ENCODE measurements around the gene ACSM3. TPM values are rescaled to one million over a fixed set of nuclear protein-coding genes. Genes with fewer than 3 reads are reported as not detected.

ACSM3 gene
- total and polyA plus RNA-seq, 11 donors = 2.0 to 22.5 (median 5.0) TPM

- ATAC-seq (no peak), DNase-seq (no peak)
- no peak for TF ChIP-seq POLR2A (IDR thresholded peaks at IDR 0.05)
- no peak for TF ChIP-seq CTCF (IDR thresholded peaks at IDR 0.05)
- H3K36me3 ChIP-seq = no peaks in the 10 kb centered on the region
- peaks cover 0 to 15% (median 2%) of the 10 kb centered on the region in 12 donors for H3K9me3 ChIP-seq
- H3K27ac ChIP-seq = peak overlapping the region in 1 of 12 donors; percentile 58
- no peak overlapping the region for H3K4me3 ChIP-seq
- H3K4me1 ChIP-seq = peaks cover 0 to 17% (median 0%) of the 10 kb centered on the region in 12 donors
- H3K27me3 ChIP-seq = no peaks in the 10 kb centered on the region
- intact Hi-C loops (cut with DNase I) = no loop called here
- WGBS, 4 donors = 76 to 79% (median 78%) methylated on average over 4 of the region's 4 CpGs
These were observed 16.6 kb upstream of the ACSM3 start for GRCh38 chr16:20747030-20747816.

DNA sequence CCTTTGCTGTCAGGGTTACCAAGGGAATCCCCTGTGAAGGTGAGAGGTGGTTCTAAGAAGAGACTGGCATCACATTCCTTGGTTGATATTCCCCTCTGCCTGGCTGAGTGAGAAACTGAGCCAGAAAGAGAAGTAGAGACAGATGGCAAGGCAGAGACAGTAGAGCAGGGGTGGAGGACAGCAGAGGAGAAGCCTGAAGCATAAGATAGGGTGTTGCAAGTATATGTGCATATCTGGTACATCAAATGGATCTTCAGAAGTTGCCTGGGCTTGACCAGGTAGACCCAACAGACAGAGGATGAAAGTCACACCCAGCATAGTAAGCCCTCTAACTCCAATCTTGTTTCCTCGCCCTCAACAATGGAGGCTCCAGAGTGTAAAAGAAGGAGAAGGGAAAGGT is 14.3 kb upstream of the ACSM3 start:
- no peak overlapping the region for H3K4me3 ChIP-seq
- 92 to 100% (median 96%) methylated on average over 1 of the region's 1 CpG for WGBS, 4 donors
- no peak for TF ChIP-seq POLR2A (IDR thresholded peaks at IDR 0.05)
- no peak for TF ChIP-seq CTCF (IDR thresholded peaks at IDR 0.05)
- peaks cover 0 to 15% (median 2%) of the 10 kb centered on the region in 12 donors for H3K9me3 ChIP-seq
- H3K27me3 ChIP-seq = no peaks in the 10 kb centered on the region
- H3K4me1 ChIP-seq = peaks cover 0 to 15% (median 0%) of the 10 kb centered on the region in 12 donors
- no peak for DNase-seq
- no peak overlapping the region for H3K27ac ChIP-seq
- intact Hi-C loops (cut with DNase I) = no loop called here
- no peak for ATAC-seq
- H3K36me3 ChIP-seq = no peaks in the 10 kb centered on the region

DNA sequence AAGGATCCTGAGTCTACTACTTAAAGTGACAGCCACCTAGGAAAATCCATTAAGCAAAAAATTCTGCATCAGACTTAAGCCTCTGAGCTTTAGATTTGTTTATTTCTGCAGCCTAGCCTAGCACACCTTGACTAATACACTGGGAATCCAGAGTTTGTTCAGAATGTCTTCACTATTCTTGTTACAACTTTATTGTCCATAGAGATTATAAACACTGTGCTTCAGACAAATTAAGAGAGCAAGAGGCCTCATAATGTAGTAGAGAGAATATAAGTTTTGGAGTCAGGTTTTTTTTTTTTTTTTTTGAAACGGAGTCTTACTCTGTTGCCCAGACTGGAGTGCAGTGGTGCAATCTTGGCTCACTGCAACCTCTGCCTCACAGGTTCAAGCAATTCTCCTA is 13.3 kb upstream of the ACSM3 start:
- Histone ChIP-seq H3K27ac (no peak overlapping the region), H3K27me3 (no peaks in the 10 kb centered on the region), H3K4me1 (peaks cover 0 to 6% (median 0%) of the 10 kb centered on the region in 12 donors), H3K36me3 (no peaks in the 10 kb centered on the region), H3K4me3 (no peak overlapping the region), H3K9me3 (peaks cover 0 to 15% (median 2%) of the 10 kb centered on the region in 12 donors)
- TF ChIP-seq CTCF (IDR thresholded peaks at IDR 0.05) (no peak), POLR2A (IDR thresholded peaks at IDR 0.05) (no peak)
- WGBS, 4 donors = 78 to 100% (median 87%) methylated on average over 1 of the region's 1 CpG
- intact Hi-C loops (cut with DNase I) = no loop called here
- ATAC-seq (no peak), DNase-seq (no peak)

GRCh38 chr16:20753727-20754126 is 10.1 kb upstream of the ACSM3 start:
- H3K27me3 ChIP-seq = no peaks in the 10 kb centered on the region
- intact Hi-C loops (cut with DNase I) = no loop called here
- 60 to 72% (median 69%) methylated on average over 1 of the region's 1 CpG for WGBS, 4 donors
- DNase-seq (no peak), ATAC-seq (no peak)
- H3K9me3 ChIP-seq = no peaks in the 10 kb centered on the region
- H3K36me3 ChIP-seq = no peaks in the 10 kb centered on the region
- no peak overlapping the region for H3K4me3 ChIP-seq
- no peak overlapping the region for H3K27ac ChIP-seq
- TF ChIP-seq POLR2A (IDR thresholded peaks at IDR 0.05) = no peak
- no peak for TF ChIP-seq CTCF (IDR thresholded peaks at IDR 0.05)
- no peaks in the 10 kb centered on the region for H3K4me1 ChIP-seq
